GM21723 (cell line): ENCODE data around the gene CCDC3.

ENCODE experiments used
- ATAC-seq: cut with Tn5 transposase; IDR thresholded peaks from one replicate; pipeline ENCODE4 v1.9.1; 2021; ENCODE audit warnings: mild to moderate bottlenecking, moderate library complexity; ENCODE audit not compliant: unreplicated experiment

Gene CCDC3

DNA sequence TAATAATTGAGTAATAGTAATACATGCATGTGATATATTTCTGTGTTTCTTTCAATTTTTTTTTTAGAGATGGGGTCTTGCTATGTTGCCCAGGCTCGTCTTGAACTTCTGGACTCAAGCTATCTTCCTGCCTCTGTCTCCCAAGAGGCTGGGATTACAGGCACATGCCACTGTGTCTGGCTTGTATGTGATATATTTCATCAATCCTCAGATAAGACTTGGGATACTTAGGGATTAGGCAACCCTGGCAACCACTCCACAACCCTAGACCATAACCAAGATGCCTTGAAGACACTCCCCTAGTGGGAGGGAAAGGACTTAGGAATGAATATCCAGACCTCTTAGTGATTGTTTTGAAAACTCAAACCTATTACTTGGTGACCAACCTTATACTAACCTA, 154.8 kb downstream of the CCDC3 start:
- no peak for ATAC-seq
